HEK293 (cell line): ENCODE measurements around the gene LILRB3.
A peak's percentile ranks its signal among the peaks of the same experiment; 100 is the strongest.

ENCODE experiments used
- EGR2 ChIP-seq: fragments of 450-650 bp; formaldehyde crosslinking; IDR thresholded peaks from 2 replicates; pipeline ENCODE4 v1.5.1; 2016; ENCODE audit warnings: low read depth, missing biosample characterization, missing genetic modification characterization
- MZF1 ChIP-seq: fragments of 450-650 bp; formaldehyde crosslinking; IDR thresholded peaks from 2 replicates; pipeline ENCODE4 v1.5.1; 2017; ENCODE audit warnings: missing biosample characterization, missing genetic modification characterization, borderline replicate concordance
- PRDM1 ChIP-seq: fragments of 450-650 bp; formaldehyde crosslinking; IDR thresholded peaks from 2 replicates; pipeline ENCODE4; 2016; ENCODE audit warnings: missing biosample characterization, missing genetic modification characterization
- PRDM10 ChIP-seq: fragments of 450-650 bp; formaldehyde crosslinking; IDR thresholded peaks from 2 replicates; pipeline ENCODE4 v1.5.1; 2016; ENCODE audit warnings: missing biosample characterization, missing genetic modification characterization
- SP2 ChIP-seq: fragments of 450-650 bp; formaldehyde crosslinking; IDR thresholded peaks from 2 replicates; pipeline ENCODE4 v1.5.1; 2016; ENCODE audit warnings: missing biosample characterization, missing genetic modification characterization
- SP7 ChIP-seq: fragments of 450-650 bp; formaldehyde crosslinking; IDR thresholded peaks from 2 replicates; pipeline ENCODE4 v1.5.1; 2016; ENCODE audit warnings: missing biosample characterization, missing genetic modification characterization
- WT1 ChIP-seq: fragments of 450-650 bp; formaldehyde crosslinking; IDR thresholded peaks from 2 replicates; pipeline ENCODE4 v1.5.1; 2016; ENCODE audit warnings: missing biosample characterization, missing genetic modification characterization
- ZBTB17 ChIP-seq: fragments of 450-650 bp; formaldehyde crosslinking; IDR thresholded peaks from 2 replicates; pipeline ENCODE4 v1.5.1; 2016; ENCODE audit warnings: missing biosample characterization, missing genetic modification characterization
- ZNF146 ChIP-seq: fragments of 450-650 bp; formaldehyde crosslinking; IDR thresholded peaks from 2 replicates; pipeline ENCODE4 v1.5.1; 2016; ENCODE audit warnings: missing biosample characterization, missing genetic modification characterization
- ZNF148 ChIP-seq: fragments of 450-650 bp; formaldehyde crosslinking; IDR thresholded peaks from 2 replicates; pipeline ENCODE4 v1.5.0; 2017; ENCODE audit warnings: missing biosample characterization, missing genetic modification characterization, borderline replicate concordance
- ZNF155 ChIP-seq: fragments of 450-650 bp; formaldehyde crosslinking; IDR thresholded peaks from 2 replicates; pipeline ENCODE4 v1.5.1; 2016; ENCODE audit warnings: missing biosample characterization, missing genetic modification characterization
- ZNF16 ChIP-seq: fragments of 450-650 bp; formaldehyde crosslinking; IDR thresholded peaks from 2 replicates; pipeline ENCODE4 v1.5.1; 2016; ENCODE audit warnings: low read depth, missing biosample characterization, missing genetic modification characterization
- ZNF169 ChIP-seq: fragments of 450-650 bp; formaldehyde crosslinking; IDR thresholded peaks from 2 replicates; pipeline ENCODE4 v1.5.1; 2016; ENCODE audit warnings: missing biosample characterization, missing genetic modification characterization
- ZNF2 ChIP-seq: fragments of 450-650 bp; formaldehyde crosslinking; IDR thresholded peaks from 2 replicates; pipeline ENCODE4 v1.5.1; 2016; ENCODE audit warnings: missing biosample characterization, missing genetic modification characterization
- ZNF23 ChIP-seq: fragments of 450-650 bp; formaldehyde crosslinking; IDR thresholded peaks from 2 replicates; pipeline ENCODE4 v1.5.1; 2016; ENCODE audit warnings: missing biosample characterization, missing genetic modification characterization, borderline replicate concordance
- ZNF274 ChIP-seq, 2 experiments: fragments of 200-500 bp in 1 of 2; fragments of 450-650 bp in 1 of 2; sonication (Bioruptor generic) in 1 of 2; formaldehyde crosslinking in 1 of 2; IDR thresholded peaks; 2 replicates each; pipeline versions ENCODE4 v1.5.1 to v1.6.1; 2014 to 2016; ENCODE audit warnings: borderline replicate concordance in 1 of 2, inconsistent platforms in 1 of 2, low read length in 1 of 2, missing biosample characterization in 1 of 2, missing genetic modification characterization in 1 of 2
- ZNF335 ChIP-seq: fragments of 450-650 bp; formaldehyde crosslinking; conservative IDR thresholded peaks from 2 replicates; pipeline ENCODE4 v1.5.1; 2016; ENCODE audit warnings: missing biosample characterization, missing genetic modification characterization
- ZNF391 ChIP-seq: fragments of 450-650 bp; formaldehyde crosslinking; IDR thresholded peaks from 2 replicates; pipeline ENCODE4 v1.5.1; 2016; ENCODE audit warnings: low read depth, missing biosample characterization, missing genetic modification characterization, borderline replicate concordance
- ZNF398 ChIP-seq: fragments of 450-650 bp; formaldehyde crosslinking; IDR thresholded peaks from 2 replicates; pipeline ENCODE4 v1.5.1; 2017; ENCODE audit warnings: missing biosample characterization, missing genetic modification characterization
- ZNF510 ChIP-seq: fragments of 450-650 bp; formaldehyde crosslinking; IDR thresholded peaks from 2 replicates; pipeline ENCODE4 v1.5.1; 2018; ENCODE audit warnings: mild to moderate bottlenecking, missing genetic modification characterization, missing biosample characterization; ENCODE audit not compliant: insufficient replicate concordance
- ZNF514 ChIP-seq: fragments of 450-650 bp; formaldehyde crosslinking; IDR thresholded peaks from 2 replicates; pipeline ENCODE4 v1.5.1; 2016; ENCODE audit warnings: missing biosample characterization, missing genetic modification characterization
- ZNF530 ChIP-seq: fragments of 450-650 bp; formaldehyde crosslinking; IDR thresholded peaks from 2 replicates; pipeline ENCODE4 v1.5.1; 2016; ENCODE audit warnings: low read depth, missing biosample characterization, missing genetic modification characterization
- ZNF560 ChIP-seq: fragments of 450-650 bp; formaldehyde crosslinking; IDR thresholded peaks from 2 replicates; pipeline ENCODE4 v1.5.1; 2017; ENCODE audit warnings: missing biosample characterization, missing genetic modification characterization, borderline replicate concordance
- ZNF580 ChIP-seq: fragments of 450-650 bp; formaldehyde crosslinking; IDR thresholded peaks from 2 replicates; pipeline ENCODE4 v1.5.1; 2016; ENCODE audit warnings: missing biosample characterization, missing genetic modification characterization
- ZNF596 ChIP-seq: fragments of 450-650 bp; IDR thresholded peaks from 2 replicates; pipeline ENCODE4 v1.5.0; 2018; ENCODE audit warnings: missing biosample characterization, mild to moderate bottlenecking, missing genetic modification characterization, moderate library complexity
- ZNF600 ChIP-seq: fragments of 450-650 bp; formaldehyde crosslinking; IDR thresholded peaks from 2 replicates; pipeline ENCODE4 v1.5.1; 2016; ENCODE audit warnings: missing biosample characterization, missing genetic modification characterization
- ZNF626 ChIP-seq: fragments of 450-650 bp; sonication (Bioruptor Pico); formaldehyde crosslinking; IDR thresholded peaks from 2 replicates; pipeline ENCODE4 v1.5.1; 2018; ENCODE audit warnings: missing biosample characterization, missing genetic modification characterization, inconsistent platforms
- ZNF701 ChIP-seq: fragments of 450-650 bp; formaldehyde crosslinking; IDR thresholded peaks from 2 replicates; pipeline ENCODE4 v1.5.1; 2016; ENCODE audit warnings: missing biosample characterization, missing genetic modification characterization
- ZNF791 ChIP-seq: fragments of 450-650 bp; formaldehyde crosslinking; IDR thresholded peaks from 2 replicates; pipeline ENCODE4 v1.5.1; 2016; ENCODE audit warnings: missing biosample characterization, missing genetic modification characterization
- ZNF843 ChIP-seq: fragments of 450-650 bp; formaldehyde crosslinking; IDR thresholded peaks from 2 replicates; pipeline ENCODE4 v1.5.1; 2016; ENCODE audit warnings: missing biosample characterization, missing genetic modification characterization
- ZSCAN30 ChIP-seq: fragments of 450-650 bp; IDR thresholded peaks from 2 replicates; pipeline ENCODE4 v1.5.1; 2018; ENCODE audit warnings: missing biosample characterization, mild to moderate bottlenecking, missing genetic modification characterization, moderate library complexity
- ZSCAN4 ChIP-seq: fragments of 450-650 bp; formaldehyde crosslinking; IDR thresholded peaks from 2 replicates; pipeline ENCODE4 v1.5.1; 2017; ENCODE audit warnings: missing biosample characterization, missing genetic modification characterization

The LILRB3 gene

GRCh38 chr19:54189145-54189734 lies 33.6 kb downstream of the LILRB3 start, which contains the start of gene MBOAT7 (continued):
- no peak for TF ChIP-seq ZNF791 (tag by site-specific recombination)
- no peak for TF ChIP-seq ZNF274 (IDR thresholded peaks at IDR 0.05; ENCODE audit: low read length)
- no peak for TF ChIP-seq ZNF274 (tag by site-specific recombination; IDR thresholded peaks at IDR 0.05; ENCODE audit: borderline replicate concordance)
- peak; percentile 56; the same call in 1 of the 2 replicates for TF ChIP-seq ZSCAN30 (tag by site-specific recombination)
- TF ChIP-seq EGR2, result 0 out of 2 replicates have a peak, but pooled peaks have one; percentile 27
- no peak for TF ChIP-seq ZNF626 (tag by site-specific recombination)
- peak; percentile 48; the same call in 1 of the 2 replicates for TF ChIP-seq ZBTB17 (tag by site-specific recombination)
- TF ChIP-seq ZNF23, result no peak
- TF ChIP-seq ZNF16 (tag by site-specific recombination), result no peak
- TF ChIP-seq ZNF580, result no peak
- peak; percentile 88 for TF ChIP-seq ZNF335 (tag by site-specific recombination)
- no peak for TF ChIP-seq ZNF560 (tag by site-specific recombination)
- TF ChIP-seq PRDM1, result no peak
- TF ChIP-seq ZNF2 (tag by site-specific recombination), result no peak
- no peak for TF ChIP-seq ZNF596 (tag by site-specific recombination)
- no peak for TF ChIP-seq SP2 (tag by site-specific recombination)
- no peak for TF ChIP-seq ZNF398 (tag by site-specific recombination)
- no peak for TF ChIP-seq ZNF169 (tag by site-specific recombination)
- TF ChIP-seq WT1 (tag by site-specific recombination), result no peak
- TF ChIP-seq SP7, result 0 out of 2 replicates have a peak, but pooled peaks have one; percentile 39
- no peak for TF ChIP-seq ZNF530 (tag by site-specific recombination)
- no peak for TF ChIP-seq ZNF701 (tag by site-specific recombination)
- TF ChIP-seq ZNF146 (tag by site-specific recombination), result no peak
- TF ChIP-seq ZNF514 (tag by site-specific recombination), result no peak
- no peak for TF ChIP-seq ZNF510
- no peak for TF ChIP-seq ZNF155 (tag by site-specific recombination)
- TF ChIP-seq ZSCAN4 (tag by site-specific recombination), result no peak
- TF ChIP-seq ZNF843, result no peak
- TF ChIP-seq ZNF600 (tag by site-specific recombination), result no peak
- TF ChIP-seq MZF1 (tag by site-specific recombination), result no peak
- TF ChIP-seq ZNF391 (tag by site-specific recombination), result no peak
- TF ChIP-seq ZNF148, result no peak
- peak; percentile 74 for TF ChIP-seq PRDM10 (tag by site-specific recombination)
